ENCODE results near the gene ASB8. TPM values are rescaled to one million over a fixed set of nuclear protein-coding genes. Genes with fewer than 3 reads are reported as not detected.

The ASB8 gene
- total and polyA plus RNA-seq, 2 of the 4 experiments (the other 2 are of a cell fraction): 22.9 to 26.7 TPM

DNA sequence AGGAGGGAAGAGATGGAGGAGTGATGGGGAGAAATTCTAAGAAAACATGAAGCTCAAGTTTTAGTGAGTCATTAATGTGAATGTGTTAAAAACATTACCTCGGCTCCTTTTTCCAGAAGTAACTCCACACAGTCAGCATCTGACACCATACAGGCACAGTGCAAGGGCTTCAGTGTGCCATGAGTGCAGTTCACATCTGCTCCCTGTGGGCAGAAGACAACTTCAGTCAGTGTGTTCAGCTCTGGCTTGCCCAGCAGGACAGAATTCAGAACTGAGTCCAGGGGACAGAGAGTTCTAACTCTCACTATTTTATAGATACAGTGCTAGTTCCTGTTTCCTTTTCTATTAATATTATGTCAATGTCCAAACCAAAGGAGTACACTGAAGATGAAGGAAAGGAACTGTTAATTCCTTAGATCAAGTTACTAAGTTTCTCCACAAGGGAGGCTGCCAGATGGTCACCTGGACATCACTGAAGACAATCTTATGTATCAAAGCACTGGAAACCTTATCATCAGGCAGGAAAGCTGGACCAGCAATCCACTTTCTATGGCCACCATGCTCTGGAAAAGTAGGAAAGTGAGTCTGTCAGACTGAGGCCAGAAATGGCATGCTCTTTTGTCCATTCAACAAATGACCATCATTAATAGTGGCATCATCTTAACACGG is 6.1 kb downstream of the ASB8 start:
- Histone ChIP-seq H2AFZ (replicated peaks; ENCODE audit: low read length, poor library complexity) (no peak overlapping the region), H2BK120ac (ENCODE audit: low read depth, low read length) (no peak overlapping the region), H3K9me3 (ENCODE audit: control insufficient read depth, insufficient read depth, low read length) (no peaks in the 10 kb centered on the region), H3K79me1 (ENCODE audit: low read depth in 1 of 2, low read length in 2 of 2) (peaks cover under 1 to 20% of the 10 kb centered on the region in 2 experiments; a peak in 3 of 4 replicates), H4K20me1 (ENCODE audit: insufficient read depth, low read length) (no peaks in the 10 kb centered on the region), H3K4me3 (ENCODE audit: insufficient read depth, low read depth, low read length) (no peak overlapping the region), H3K56ac (ENCODE audit: extremely low read depth, insufficient read depth, low read length) (no peak overlapping the region), H3K14ac (replicated peaks; ENCODE audit: low read depth, low read length) (no peak overlapping the region), H3K9me1 (ENCODE audit: insufficient read depth, low read length) (no peaks in the 10 kb centered on the region), H2BK15ac (ENCODE audit: low read depth, low read length) (no peak overlapping the region), H3K4me1 (ENCODE audit: control insufficient read depth, insufficient read depth, low read length) (no peaks in the 10 kb centered on the region), H3K4ac (ENCODE audit: low read depth, low read length) (no peak overlapping the region), H3K23ac (ENCODE audit: low read depth, low read length) (no peak overlapping the region), H4K5ac (ENCODE audit: low read depth, low read length) (no peak overlapping the region), H3K9ac (ENCODE audit: low read depth, low read length) (no peak overlapping the region), H3K27me3 (ENCODE audit: control insufficient read depth, insufficient read depth, low read length) (no peaks in the 10 kb centered on the region), H4K91ac (ENCODE audit: insufficient read depth, low read depth, low read length) (no peak overlapping the region), H3K18ac (ENCODE audit: low read depth, low read length) (no peak overlapping the region), H2AK9ac (replicated peaks; ENCODE audit: low read depth, low read length, poor library complexity) (no peak overlapping the region), H2BK20ac (ENCODE audit: low read depth, low read length) (no peak overlapping the region), H4K8ac (ENCODE audit: low read depth in 2 of 2, low read length in 2 of 2) (no peak overlapping the region), H3K4me2 (ENCODE audit: low read depth, low read length) (no peak overlapping the region), H3K27ac (ENCODE audit: insufficient read depth, low read length) (no peak overlapping the region), H2AK5ac (ENCODE audit: low read depth, low read length) (no peak overlapping the region), H3K36me3 (ENCODE audit: control insufficient read depth, insufficient read depth, low read length) (peaks cover 32% of the 10 kb centered on the region), H2BK5ac (ENCODE audit: low read depth, low read length, poor library complexity, severe bottlenecking) (no peak overlapping the region)
- ATAC-seq (ENCODE audit: low read depth): no peak
- BruUV-seq (replicated peaks): no TSS peak
- no peak for TF ChIP-seq RAD21 (IDR thresholded peaks at IDR 0.05; ENCODE audit: low read length)
- no peak for TF ChIP-seq MAZ (IDR thresholded peaks at IDR 0.05; ENCODE audit: borderline replicate concordance, low read depth, low read length)
- TF ChIP-seq MXI1 (IDR thresholded peaks at IDR 0.05; ENCODE audit: borderline replicate concordance, low read depth, low read length): no peak
- TF ChIP-seq FOS (IDR thresholded peaks at IDR 0.05; ENCODE audit: low read depth, low read length): no peak
- TF ChIP-seq, protein P1, sequence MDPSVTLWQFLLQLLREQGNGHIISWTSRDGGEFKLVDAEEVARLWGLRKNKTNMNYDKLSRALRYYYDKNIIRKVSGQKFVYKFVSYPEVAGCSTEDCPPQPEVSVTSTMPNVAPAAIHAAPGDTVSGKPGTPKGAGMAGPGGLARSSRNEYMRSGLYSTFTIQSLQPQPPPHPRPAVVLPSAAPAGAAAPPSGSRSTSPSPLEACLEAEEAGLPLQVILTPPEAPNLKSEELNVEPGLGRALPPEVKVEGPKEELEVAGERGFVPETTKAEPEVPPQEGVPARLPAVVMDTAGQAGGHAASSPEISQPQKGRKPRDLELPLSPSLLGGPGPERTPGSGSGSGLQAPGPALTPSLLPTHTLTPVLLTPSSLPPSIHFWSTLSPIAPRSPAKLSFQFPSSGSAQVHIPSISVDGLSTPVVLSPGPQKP (IDR thresholded peaks at IDR 0.05; ENCODE audit: borderline replicate concordance, low read depth, low read length): no peak
- TF ChIP-seq CHD1 (IDR thresholded peaks at IDR 0.05; ENCODE audit: low read depth, low read length): no peak
- TF ChIP-seq SMC3 (IDR thresholded peaks at IDR 0.05; ENCODE audit: low read depth, low read length): no peak
- TF ChIP-seq, protein P2, sequence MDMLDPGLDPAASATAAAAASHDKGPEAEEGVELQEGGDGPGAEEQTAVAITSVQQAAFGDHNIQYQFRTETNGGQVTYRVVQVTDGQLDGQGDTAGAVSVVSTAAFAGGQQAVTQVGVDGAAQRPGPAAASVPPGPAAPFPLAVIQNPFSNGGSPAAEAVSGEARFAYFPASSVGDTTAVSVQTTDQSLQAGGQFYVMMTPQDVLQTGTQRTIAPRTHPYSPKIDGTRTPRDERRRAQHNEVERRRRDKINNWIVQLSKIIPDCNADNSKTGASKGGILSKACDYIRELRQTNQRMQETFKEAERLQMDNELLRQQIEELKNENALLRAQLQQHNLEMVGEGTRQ (IDR thresholded peaks at IDR 0.05; ENCODE audit: low read depth, low read length): no peak
- TF ChIP-seq MAFK (IDR thresholded peaks at IDR 0.05; ENCODE audit: low read depth, low read length): no peak
- no peak for TF ChIP-seq POLR2A (IDR thresholded peaks at IDR 0.05; ENCODE audit: low read depth, low read length)
- no peak for TF ChIP-seq RFX5 (IDR thresholded peaks at IDR 0.05; ENCODE audit: low read depth, low read length)
- no peak for TF ChIP-seq CEBPB (IDR thresholded peaks at IDR 0.05; ENCODE audit: low read depth, low read length)
- no peak for TF ChIP-seq BHLHE40 (IDR thresholded peaks at IDR 0.05; ENCODE audit: low read depth, low read length)
- TF ChIP-seq, protein P3, sequence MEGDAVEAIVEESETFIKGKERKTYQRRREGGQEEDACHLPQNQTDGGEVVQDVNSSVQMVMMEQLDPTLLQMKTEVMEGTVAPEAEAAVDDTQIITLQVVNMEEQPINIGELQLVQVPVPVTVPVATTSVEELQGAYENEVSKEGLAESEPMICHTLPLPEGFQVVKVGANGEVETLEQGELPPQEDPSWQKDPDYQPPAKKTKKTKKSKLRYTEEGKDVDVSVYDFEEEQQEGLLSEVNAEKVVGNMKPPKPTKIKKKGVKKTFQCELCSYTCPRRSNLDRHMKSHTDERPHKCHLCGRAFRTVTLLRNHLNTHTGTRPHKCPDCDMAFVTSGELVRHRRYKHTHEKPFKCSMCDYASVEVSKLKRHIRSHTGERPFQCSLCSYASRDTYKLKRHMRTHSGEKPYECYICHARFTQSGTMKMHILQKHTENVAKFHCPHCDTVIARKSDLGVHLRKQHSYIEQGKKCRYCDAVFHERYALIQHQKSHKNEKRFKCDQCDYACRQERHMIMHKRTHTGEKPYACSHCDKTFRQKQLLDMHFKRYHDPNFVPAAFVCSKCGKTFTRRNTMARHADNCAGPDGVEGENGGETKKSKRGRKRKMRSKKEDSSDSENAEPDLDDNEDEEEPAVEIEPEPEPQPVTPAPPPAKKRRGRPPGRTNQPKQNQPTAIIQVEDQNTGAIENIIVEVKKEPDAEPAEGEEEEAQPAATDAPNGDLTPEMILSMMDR (conservative IDR thresholded peaks at IDR 0.05; ENCODE audit: low read depth, low read length): no peak
- TF ChIP-seq NFE2L2 (IDR thresholded peaks at IDR 0.05; ENCODE audit: low read depth, low read length): no peak
- TF ChIP-seq RCOR1 (IDR thresholded peaks at IDR 0.05; ENCODE audit: insufficient replicate concordance, low read length): no peak
- ChIA-PET CTCF (no interaction called here), POLR2A (ENCODE audit: unreplicated experiment) (no interaction called here)
- WGBS, 2 experiments (ENCODE audit: extremely low coverage in 2 of 2, insufficient read length in 1 of 2): 80% methylated on average over 1 of the region's 2 CpGs; no CpG with 5 or more reads in 1 of the 2 experiments
- no peak for DNase-seq
- in situ Hi-C loops (cut with MboI; ENCODE audit: low sequenced_read_pairs) (no loop called here), dilution Hi-C loops (cut with HindIII; ENCODE audit: low sequenced_read_pairs, unreplicated experiment) (no loop called here), intact Hi-C loops (cut with micrococcal nuclease) (no loop called here)

All from IMR-90 (cell line).